Tibial artery (tissue), 4 donors: ENCODE results near the gene CADM2.

Experiments used
- DNase-seq, 2 donors: peaks; one replicate each; pipeline ENCODE4 v3.0.0-alpha.2; 2019
- H3K27ac ChIP-seq, 2 donors: fragments of 200-600 bp; sonication (generic) in 1 of 2; 1 replicate in 1 of 2; 2 replicates in 1 of 2; pipeline ENCODE4 v1.5.1; 2018 to 2019; ENCODE audit warnings: mild to moderate bottlenecking in 1 of 2
- H3K27me3 ChIP-seq, 2 donors: fragments of 200-600 bp; sonication (generic) in 1 of 2; one replicate each; pipeline versions ENCODE4 v1.5.1 to v1.6.0; 2016 to 2019
- H3K36me3 ChIP-seq, 3 donors: fragments of 200-600 bp; sonication (generic) in 2 of 3; one replicate each; pipeline ENCODE4 v1.5.1; 2016 to 2019; ENCODE audit warnings: mild to moderate bottlenecking in 2 of 3
- H3K4me1 ChIP-seq, 4 donors: fragments of 200-600 bp; sonication (generic) in 2 of 4; 1 replicate in 3 of 4; 2 replicates in 1 of 4; pipeline ENCODE4 v1.5.1; 2016 to 2019
- H3K4me3 ChIP-seq, 2 donors: fragments of 200-600 bp; sonication (generic) in 1 of 2; 1 replicate in 1 of 2; 2 replicates in 1 of 2; pipeline ENCODE4 v1.5.1; 2018 to 2019; ENCODE audit warnings: mild to moderate bottlenecking in 2 of 2
- H3K9me3 ChIP-seq, 3 donors: fragments of 200-600 bp; sonication (generic) in 1 of 3; one replicate each; pipeline ENCODE4 v1.5.1; 2016 to 2019
- intact Hi-C: fragments of 100-400 bp; cut with DNase I; formaldehyde crosslinking; loops from one replicate; pipeline ENCODE4 v1.15.0; 2023; ENCODE audit warnings: low total_unique reads
- TF ChIP-seq, protein P1 (sequence below), 2 experiments: fragments of 200-600 bp in 1 of 2; fragments of 450-650 bp in 1 of 2; IDR thresholded peaks; one replicate each; pipeline ENCODE4 v1.5.1; 2017 to 2019; ENCODE audit warnings: antibody characterized with exemption in 2 of 2, mild to moderate bottlenecking in 1 of 2, moderate library complexity in 1 of 2

Gene CADM2

DNA sequence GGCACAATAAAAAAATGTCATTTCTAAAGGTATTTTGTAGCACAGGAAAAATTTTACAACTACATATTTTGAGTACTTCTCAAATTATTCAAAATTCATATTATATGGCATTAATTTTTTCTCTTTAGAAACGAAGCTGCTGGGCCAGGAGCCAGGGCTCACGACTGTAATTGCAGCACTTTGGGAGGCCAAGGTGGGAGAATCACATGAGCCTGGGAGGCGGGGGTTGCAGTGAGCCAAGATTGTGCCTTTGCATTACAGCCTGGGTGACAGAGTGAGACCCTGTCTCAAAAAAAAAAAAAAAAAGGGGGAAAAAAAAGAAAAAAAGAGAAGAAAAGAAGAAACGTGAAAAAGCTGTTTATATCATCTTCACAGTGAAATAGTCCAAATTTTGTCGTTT lies 62.0 kb downstream of the CADM2 start:
- H3K9me3 ChIP-seq, result no peaks in the 10 kb centered on the region
- no peak for DNase-seq

DNA sequence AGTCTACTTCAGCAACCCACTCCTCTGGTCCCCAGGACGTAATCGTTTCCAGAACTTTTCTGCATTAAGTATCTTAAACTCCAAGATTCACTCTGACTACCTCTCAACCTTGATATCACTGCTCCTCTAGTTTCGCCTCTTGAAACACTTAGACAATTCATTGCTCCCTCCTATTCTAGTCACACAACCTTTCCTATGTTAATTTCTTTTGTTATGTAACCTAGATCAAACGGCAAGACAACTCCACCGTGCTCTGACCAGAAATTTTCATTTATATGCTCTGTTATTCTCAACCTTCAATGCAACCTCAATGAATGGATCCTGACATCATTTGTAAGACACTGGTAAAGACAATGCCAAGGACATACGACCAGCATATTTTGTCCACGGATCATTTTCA lies 71.3 kb downstream of the CADM2 start:
- no peak overlapping the region for H3K27ac ChIP-seq
- no peaks in the 10 kb centered on the region for H3K36me3 ChIP-seq
- no peaks in the 10 kb centered on the region for H3K9me3 ChIP-seq
- no peaks in the 10 kb centered on the region for H3K27me3 ChIP-seq
- TF ChIP-seq, protein P1, sequence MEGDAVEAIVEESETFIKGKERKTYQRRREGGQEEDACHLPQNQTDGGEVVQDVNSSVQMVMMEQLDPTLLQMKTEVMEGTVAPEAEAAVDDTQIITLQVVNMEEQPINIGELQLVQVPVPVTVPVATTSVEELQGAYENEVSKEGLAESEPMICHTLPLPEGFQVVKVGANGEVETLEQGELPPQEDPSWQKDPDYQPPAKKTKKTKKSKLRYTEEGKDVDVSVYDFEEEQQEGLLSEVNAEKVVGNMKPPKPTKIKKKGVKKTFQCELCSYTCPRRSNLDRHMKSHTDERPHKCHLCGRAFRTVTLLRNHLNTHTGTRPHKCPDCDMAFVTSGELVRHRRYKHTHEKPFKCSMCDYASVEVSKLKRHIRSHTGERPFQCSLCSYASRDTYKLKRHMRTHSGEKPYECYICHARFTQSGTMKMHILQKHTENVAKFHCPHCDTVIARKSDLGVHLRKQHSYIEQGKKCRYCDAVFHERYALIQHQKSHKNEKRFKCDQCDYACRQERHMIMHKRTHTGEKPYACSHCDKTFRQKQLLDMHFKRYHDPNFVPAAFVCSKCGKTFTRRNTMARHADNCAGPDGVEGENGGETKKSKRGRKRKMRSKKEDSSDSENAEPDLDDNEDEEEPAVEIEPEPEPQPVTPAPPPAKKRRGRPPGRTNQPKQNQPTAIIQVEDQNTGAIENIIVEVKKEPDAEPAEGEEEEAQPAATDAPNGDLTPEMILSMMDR (IDR thresholded peaks at IDR 0.05), result no peak
- H3K4me1 ChIP-seq, result no peaks in the 10 kb centered on the region
- intact Hi-C loops, result no loop called here
- no peak overlapping the region for H3K4me3 ChIP-seq
- no peak for DNase-seq

More for the DNA sequence above, 62.0 kb downstream of the CADM2 start:
- no peak overlapping the region for H3K27ac ChIP-seq
- H3K4me1 ChIP-seq, result no peaks in the 10 kb centered on the region
- intact Hi-C loops, result no loop called here
- TF ChIP-seq, protein P1 (IDR thresholded peaks at IDR 0.05), result no peak
- H3K36me3 ChIP-seq, result no peaks in the 10 kb centered on the region
- H3K4me3 ChIP-seq, result no peak overlapping the region
- no peaks in the 10 kb centered on the region for H3K27me3 ChIP-seq

DNA sequence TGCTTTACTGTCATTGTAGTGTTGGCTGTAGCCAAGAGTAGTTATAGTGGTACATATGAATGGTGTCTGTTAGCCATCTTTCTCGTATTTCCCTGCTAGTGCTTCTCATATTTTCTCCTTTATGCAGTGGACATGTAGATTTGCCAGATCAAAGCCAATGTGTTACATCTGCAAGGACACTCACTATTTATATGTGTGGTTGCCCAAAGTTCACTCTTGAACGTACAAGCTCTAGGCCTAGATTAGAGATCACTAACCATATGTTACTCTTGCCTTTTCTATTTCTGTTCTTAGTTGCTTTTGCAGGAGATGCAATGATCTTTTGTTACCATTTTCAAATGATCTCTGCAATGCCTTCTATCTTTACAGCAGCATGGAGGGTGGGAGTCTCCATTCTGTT lies 78.4 kb downstream of the CADM2 start:
- DNase-seq, result no peak
- Histone ChIP-seq H3K9me3 (no peaks in the 10 kb centered on the region), H3K4me1 (no peaks in the 10 kb centered on the region), H3K27me3 (no peaks in the 10 kb centered on the region), H3K4me3 (no peak overlapping the region), H3K36me3 (no peaks in the 10 kb centered on the region), H3K27ac (no peak overlapping the region)
- intact Hi-C loops, result no loop called here
- TF ChIP-seq, protein P1 (IDR thresholded peaks at IDR 0.05), result no peak

DNA sequence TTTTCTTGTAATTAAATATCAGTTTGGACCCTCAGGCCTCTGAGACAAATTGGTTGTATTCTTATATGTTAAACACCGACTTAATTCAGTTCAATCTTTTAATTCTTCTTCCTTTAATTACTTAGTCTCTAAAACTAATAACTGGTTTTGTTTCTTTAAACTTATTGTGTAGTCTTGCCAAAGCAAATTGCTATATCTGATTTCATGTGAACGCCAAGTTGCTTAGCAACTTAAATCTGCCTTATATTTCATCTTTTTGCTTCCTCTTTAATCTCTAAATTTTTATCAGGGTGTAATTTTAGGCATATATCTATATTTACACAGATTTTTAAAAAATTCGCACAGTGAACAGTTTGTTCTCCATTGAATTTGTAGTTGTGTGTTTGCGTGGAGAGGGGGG lies 82.2 kb downstream of the CADM2 start:
- H3K9me3 ChIP-seq, result no peaks in the 10 kb centered on the region
- H3K27me3 ChIP-seq, result no peaks in the 10 kb centered on the region
- no peaks in the 10 kb centered on the region for H3K4me1 ChIP-seq
- no peak for DNase-seq
- TF ChIP-seq, protein P1 (IDR thresholded peaks at IDR 0.05), result no peak
- no peak overlapping the region for H3K4me3 ChIP-seq
- intact Hi-C loops, result no loop called here
- no peaks in the 10 kb centered on the region for H3K36me3 ChIP-seq
- H3K27ac ChIP-seq, result no peak overlapping the region

DNA sequence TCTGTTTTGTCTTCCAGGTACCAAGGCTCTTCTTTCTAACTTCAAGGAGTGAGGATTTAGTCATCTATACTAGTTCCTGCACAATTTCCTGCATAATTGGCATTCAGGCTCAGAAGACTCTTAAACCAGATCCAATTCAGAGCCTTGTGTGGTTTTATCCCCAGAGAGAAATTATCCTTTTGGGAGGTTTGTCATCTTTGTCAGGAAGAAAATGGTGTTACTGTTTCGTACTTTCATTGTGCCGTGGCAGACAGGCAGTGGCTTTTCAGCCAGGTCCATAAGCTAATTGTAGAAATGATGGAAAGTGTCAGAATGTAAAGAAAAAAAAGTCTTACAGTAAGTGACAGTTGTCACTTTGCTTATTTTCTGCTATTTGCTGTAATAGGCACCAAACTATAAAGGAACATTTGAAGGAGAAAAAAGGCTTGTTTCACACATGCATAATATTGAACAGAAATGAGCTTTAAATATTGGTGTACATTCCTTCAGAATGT lies 82.8 kb downstream of the CADM2 start:
- Histone ChIP-seq H3K27me3 (no peaks in the 10 kb centered on the region), H3K27ac (no peak overlapping the region), H3K4me1 (no peaks in the 10 kb centered on the region), H3K4me3 (no peak overlapping the region), H3K36me3 (no peaks in the 10 kb centered on the region), H3K9me3 (no peaks in the 10 kb centered on the region)
- TF ChIP-seq, protein P1 (IDR thresholded peaks at IDR 0.05), result no peak
- intact Hi-C loops, result no loop called here
- no peak for DNase-seq

GRCh38 chr3:85050821-85051220 lies 92.0 kb downstream of the CADM2 start:
- H3K36me3 ChIP-seq, result no peaks in the 10 kb centered on the region
- no peak overlapping the region for H3K4me3 ChIP-seq
- no peak overlapping the region for H3K27ac ChIP-seq
- H3K27me3 ChIP-seq, result no peaks in the 10 kb centered on the region
- TF ChIP-seq, protein P1 (IDR thresholded peaks at IDR 0.05), result no peak
- no peak for DNase-seq
- H3K4me1 ChIP-seq, result no peaks in the 10 kb centered on the region
- no peaks in the 10 kb centered on the region for H3K9me3 ChIP-seq
- intact Hi-C loops, result no loop called here
